Thyroid gland (tissue), 4 donors: ENCODE results near the gene JAKMIP2.

Source experiments
- POLR2A ChIP-seq, 2 donors: fragments of 450-650 bp; IDR thresholded peaks; one replicate each; pipeline ENCODE4 v1.6.1; 2017; ENCODE audit warnings: antibody characterized with exemption in 2 of 2, mild to moderate bottlenecking in 2 of 2, moderate library complexity in 1 of 2
- TF ChIP-seq, protein P1 (sequence below), 6 experiments: fragments of 200-600 bp in 3 of 6; fragments of 450-650 bp in 3 of 6; sonication (generic) in 3 of 6; IDR thresholded peaks; one replicate each; pipeline ENCODE4 v1.5.1; 2016 to 2019; ENCODE audit warnings: antibody characterized with exemption in 6 of 6, mild to moderate bottlenecking in 2 of 6, inconsistent platforms in 1 of 6, moderate library complexity in 1 of 6

DNA sequence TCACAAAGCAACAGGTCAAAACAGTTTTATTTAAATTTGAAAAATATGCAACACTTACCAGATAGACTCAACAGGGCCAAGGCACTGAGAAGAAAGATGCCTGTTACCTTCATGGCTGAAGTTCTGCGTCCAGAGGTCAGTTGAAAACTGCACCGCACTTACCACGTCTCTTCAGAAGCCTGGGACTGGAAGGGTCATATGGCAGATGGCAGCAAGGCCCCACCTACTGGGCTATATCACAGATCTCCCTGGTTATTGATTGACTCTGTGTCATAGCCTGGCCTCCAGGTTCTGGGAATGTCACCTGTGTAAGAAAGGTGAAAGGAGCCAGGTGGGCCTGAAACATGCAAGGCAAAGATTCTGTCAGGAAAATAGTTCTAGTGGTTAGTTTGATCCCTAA lies 48.9 kb upstream of the JAKMIP2 start, which contains the start of gene SPINK1:
- TF ChIP-seq, protein P1, sequence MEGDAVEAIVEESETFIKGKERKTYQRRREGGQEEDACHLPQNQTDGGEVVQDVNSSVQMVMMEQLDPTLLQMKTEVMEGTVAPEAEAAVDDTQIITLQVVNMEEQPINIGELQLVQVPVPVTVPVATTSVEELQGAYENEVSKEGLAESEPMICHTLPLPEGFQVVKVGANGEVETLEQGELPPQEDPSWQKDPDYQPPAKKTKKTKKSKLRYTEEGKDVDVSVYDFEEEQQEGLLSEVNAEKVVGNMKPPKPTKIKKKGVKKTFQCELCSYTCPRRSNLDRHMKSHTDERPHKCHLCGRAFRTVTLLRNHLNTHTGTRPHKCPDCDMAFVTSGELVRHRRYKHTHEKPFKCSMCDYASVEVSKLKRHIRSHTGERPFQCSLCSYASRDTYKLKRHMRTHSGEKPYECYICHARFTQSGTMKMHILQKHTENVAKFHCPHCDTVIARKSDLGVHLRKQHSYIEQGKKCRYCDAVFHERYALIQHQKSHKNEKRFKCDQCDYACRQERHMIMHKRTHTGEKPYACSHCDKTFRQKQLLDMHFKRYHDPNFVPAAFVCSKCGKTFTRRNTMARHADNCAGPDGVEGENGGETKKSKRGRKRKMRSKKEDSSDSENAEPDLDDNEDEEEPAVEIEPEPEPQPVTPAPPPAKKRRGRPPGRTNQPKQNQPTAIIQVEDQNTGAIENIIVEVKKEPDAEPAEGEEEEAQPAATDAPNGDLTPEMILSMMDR (IDR thresholded peaks at IDR 0.05): no peak
- no peak for TF ChIP-seq POLR2A (IDR thresholded peaks at IDR 0.05)
